ENCODE results near the gene N4BP3.
"Not testable (repeated sequence)": the region's sequence is repeated elsewhere in the genome, so short reads cannot be mapped to it uniquely, and the experiment has no call there.

N4BP3 gene, protein sequence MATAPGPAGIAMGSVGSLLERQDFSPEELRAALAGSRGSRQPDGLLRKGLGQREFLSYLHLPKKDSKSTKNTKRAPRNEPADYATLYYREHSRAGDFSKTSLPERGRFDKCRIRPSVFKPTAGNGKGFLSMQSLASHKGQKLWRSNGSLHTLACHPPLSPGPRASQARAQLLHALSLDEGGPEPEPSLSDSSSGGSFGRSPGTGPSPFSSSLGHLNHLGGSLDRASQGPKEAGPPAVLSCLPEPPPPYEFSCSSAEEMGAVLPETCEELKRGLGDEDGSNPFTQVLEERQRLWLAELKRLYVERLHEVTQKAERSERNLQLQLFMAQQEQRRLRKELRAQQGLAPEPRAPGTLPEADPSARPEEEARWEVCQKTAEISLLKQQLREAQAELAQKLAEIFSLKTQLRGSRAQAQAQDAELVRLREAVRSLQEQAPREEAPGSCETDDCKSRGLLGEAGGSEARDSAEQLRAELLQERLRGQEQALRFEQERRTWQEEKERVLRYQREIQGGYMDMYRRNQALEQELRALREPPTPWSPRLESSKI

DNA sequence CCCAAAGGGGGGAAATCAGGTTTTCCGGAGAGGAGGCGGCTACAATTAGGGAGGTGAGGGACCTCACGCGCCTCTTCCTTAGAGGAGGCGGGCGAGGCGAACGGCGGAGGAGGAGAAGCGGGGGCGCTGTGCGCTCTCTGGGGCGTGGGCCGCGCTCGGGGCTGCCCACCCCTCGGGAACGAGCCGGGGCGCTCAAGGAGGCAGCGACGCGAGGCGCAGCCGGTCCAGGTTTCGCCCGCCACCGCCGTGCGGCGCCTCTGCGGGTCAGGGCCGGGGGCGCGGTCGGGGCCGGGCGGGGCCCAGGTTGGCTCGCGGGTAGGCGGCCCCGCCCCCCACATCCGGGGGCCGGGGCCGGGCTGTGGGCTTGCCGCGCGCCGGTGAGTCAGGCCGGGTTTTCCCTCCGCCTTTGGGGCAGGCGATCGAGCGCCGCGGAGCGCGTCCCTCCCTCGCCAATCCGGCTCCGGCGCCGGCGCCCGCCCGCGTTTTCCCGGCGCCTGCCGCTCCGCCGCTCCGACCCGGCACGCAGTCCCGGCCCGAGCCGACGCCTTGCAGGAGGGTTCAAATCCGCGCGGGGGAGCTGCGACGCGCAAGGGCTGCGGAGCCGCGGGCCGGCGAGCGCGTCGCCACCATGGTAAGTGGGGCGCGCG, at the start of gene N4BP3:
N4BP3 (plus strand) TSS at position 392 of the 647 bp plus-strand sequence. CDS start 6,052 bp downstream, outside the sequence.
- peak within 1 kb of the TSS in 10 of 11 experiments; percentile 37 to 94 (median 74); a peak in 19 of 22 replicates for H3K27ac ChIP-seq
- H3K9me3 ChIP-seq (replicated peaks in 1 of 11): peaks cover 0 to 5% (median 0%) of the 10 kb centered on the region in 11 experiments; a peak in 1 of 22 replicates
- peaks cover 0 to 65% (median 0%) of the 10 kb centered on the region in 11 experiments; a peak in 6 of 22 replicates for H3K27me3 ChIP-seq
- peak within 1 kb of the TSS; percentile 96 to 100 (median 99) for H3K4me2 ChIP-seq
- peaks cover 0 to 52% (median 6%) of the 10 kb centered on the region in 11 experiments; a peak in 8 of 22 replicates for H4K20me1 ChIP-seq
- no peak for TF ChIP-seq Cebpa-rat (IDR thresholded peaks at IDR 0.05)
- peaks cover 57 to 74% (median 67%) of the 10 kb centered on the region in 10 experiments for H3K4me1 ChIP-seq
- peak within 1 kb of the TSS; percentile 54 to 80 (median 72) for H3K4me3 ChIP-seq
- no peaks in the 10 kb centered on the region for H3K36me3 ChIP-seq
- H3K9ac ChIP-seq: peak within 1 kb of the TSS; percentile 45 to 86 (median 79); a peak in 21 of 22 replicates

DNA sequence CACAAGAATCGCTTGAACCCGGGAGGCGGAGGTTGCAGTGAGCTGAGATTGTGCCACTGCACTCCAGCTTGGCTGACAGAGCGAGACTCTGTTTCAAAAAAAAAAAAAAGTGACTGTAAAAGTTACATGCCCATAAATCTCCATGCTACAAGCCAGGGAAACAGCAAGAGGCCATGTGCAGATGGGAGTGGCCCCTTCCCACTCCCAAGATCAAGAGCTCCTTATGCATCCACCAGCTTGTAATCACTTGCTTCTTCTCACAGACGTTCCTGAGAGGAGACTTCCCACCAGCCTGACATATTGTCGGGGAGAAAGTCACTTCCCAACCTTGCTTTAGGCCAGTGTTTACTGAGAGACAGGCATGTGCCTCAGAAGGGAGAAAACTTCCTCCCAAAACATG, 45.6 kb upstream of the N4BP3 start:
- no peak for TF ChIP-seq Cebpa-rat (IDR thresholded peaks at IDR 0.05)
- Histone ChIP-seq H3K27ac (no peak overlapping the region), H3K36me3 (no peaks in the 10 kb centered on the region), H3K9ac (peak overlapping the region in 2 of 11 experiments; percentile 32 to 35; a peak in 2 of 22 replicates), H4K20me1 (no peaks in the 10 kb centered on the region; a peak in 1 of 22 replicates), H3K4me3 (no peak overlapping the region), H3K4me2 (peak overlapping the region in 9 of 11 experiments; percentile 24 to 86 (median 60); a peak in 18 of 22 replicates), H3K4me1 (peaks cover 0 to 58% (median 37%) of the 10 kb centered on the region in 10 experiments; a peak in 16 of 20 replicates), H3K9me3 (replicated peaks in 1 of 11) (no peaks in the 10 kb centered on the region), H3K27me3 (peaks cover 0 to 8% (median 0%) of the 10 kb centered on the region in 11 experiments; a peak in 2 of 22 replicates)

DNA sequence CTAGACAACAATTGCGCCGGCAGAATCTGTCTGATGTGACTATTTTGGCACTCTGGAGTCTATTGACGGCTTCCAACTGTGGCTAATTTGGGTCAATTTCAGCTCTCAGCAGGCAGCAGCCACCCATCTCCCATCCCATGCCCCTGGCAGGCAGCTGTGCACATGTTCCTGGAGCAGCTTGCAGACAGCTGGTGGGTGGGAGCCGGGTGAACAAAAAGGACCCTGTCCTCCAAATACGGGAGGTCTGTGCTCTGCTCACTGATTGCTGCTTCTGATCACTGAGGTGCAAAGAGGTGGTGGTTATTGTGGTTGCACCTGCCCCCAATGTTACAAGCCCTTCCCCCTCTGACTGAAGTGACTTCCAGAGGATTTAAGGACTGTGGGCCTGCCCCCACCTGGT, 45.0 kb upstream of the N4BP3 start:
- H3K9me3 ChIP-seq (replicated peaks in 1 of 11): no peaks in the 10 kb centered on the region
- no peak for TF ChIP-seq Cebpa-rat (IDR thresholded peaks at IDR 0.05)
- peaks cover 0 to 57% (median 37%) of the 10 kb centered on the region in 10 experiments; a peak in 16 of 20 replicates for H3K4me1 ChIP-seq
- no peak overlapping the region for H3K4me3 ChIP-seq
- H3K27me3 ChIP-seq: peaks cover 0 to 8% (median 0%) of the 10 kb centered on the region in 11 experiments; a peak in 2 of 22 replicates
- no peaks in the 10 kb centered on the region; a peak in 1 of 22 replicates for H4K20me1 ChIP-seq
- 0 out of 22 replicates have a peak overlapping the region, but pooled peaks of 1 of the 11 experiments have one; percentile 35 for H3K9ac ChIP-seq
- peak overlapping the region in 9 of 11 experiments; percentile 24 to 86 (median 60); a peak in 18 of 22 replicates for H3K4me2 ChIP-seq
- no peaks in the 10 kb centered on the region for H3K36me3 ChIP-seq
- H3K27ac ChIP-seq: no peak overlapping the region

DNA sequence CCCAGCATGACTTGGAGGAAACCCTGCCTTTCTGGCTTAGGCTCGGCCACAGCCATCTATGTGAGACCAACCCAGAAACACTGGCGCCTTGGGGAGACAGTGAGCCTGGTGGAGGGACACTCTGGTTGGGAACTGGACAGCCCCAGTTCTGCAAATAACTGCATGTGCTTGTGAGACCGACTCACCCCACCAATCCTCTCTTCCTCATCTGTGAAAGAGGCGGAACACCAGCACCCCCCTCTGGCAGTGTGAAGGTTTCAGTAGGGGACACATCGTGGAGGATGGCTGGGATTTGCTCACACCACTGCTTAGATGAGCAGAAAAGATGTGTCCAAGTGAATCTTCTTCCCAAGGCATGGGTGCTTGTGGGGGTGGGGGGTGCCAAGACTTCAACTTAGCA, 43.4 kb upstream of the N4BP3 start:
- TF ChIP-seq Cebpa-rat (IDR thresholded peaks at IDR 0.05): no peak
- Histone ChIP-seq H3K36me3 (no peaks in the 10 kb centered on the region), H3K27ac (no peak overlapping the region), H3K4me1 (peaks cover 0 to 65% (median 45%) of the 10 kb centered on the region in 10 experiments; a peak in 16 of 20 replicates), H3K9me3 (replicated peaks in 1 of 11) (no peaks in the 10 kb centered on the region), H3K27me3 (peaks cover 0 to 8% (median 0%) of the 10 kb centered on the region in 11 experiments; a peak in 3 of 22 replicates), H3K9ac (no peak overlapping the region), H3K4me2 (peak overlapping the region in 3 of 11 experiments; percentile 62 to 86 (median 86); a peak in 7 of 22 replicates), H3K4me3 (no peak overlapping the region), H4K20me1 (no peaks in the 10 kb centered on the region; a peak in 1 of 22 replicates)

DNA sequence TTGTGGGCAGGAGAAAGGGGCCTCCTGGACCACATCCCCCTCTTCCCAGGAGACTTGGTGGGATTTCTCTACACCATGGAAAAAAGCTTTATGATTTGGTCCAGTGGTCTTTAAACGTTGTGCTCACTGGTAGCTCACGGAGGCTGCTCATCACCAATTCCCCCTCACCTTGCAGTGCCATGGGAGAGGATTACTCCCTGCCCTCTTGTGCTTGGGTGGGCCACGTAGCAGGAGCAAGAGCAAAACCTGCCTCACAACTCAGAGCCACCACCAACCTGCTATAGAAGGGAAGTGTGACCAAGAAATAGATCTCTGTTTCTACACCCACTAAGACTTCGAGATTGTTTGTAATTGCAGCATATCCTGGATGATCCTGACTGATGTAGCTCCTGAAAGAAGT, 42.2 kb upstream of the N4BP3 start:
- peaks cover 5 to 75% (median 55%) of the 10 kb centered on the region in 10 experiments; a peak in 17 of 20 replicates for H3K4me1 ChIP-seq
- no peaks in the 10 kb centered on the region for H3K9me3 ChIP-seq (replicated peaks in 1 of 11)
- H4K20me1 ChIP-seq: no peaks in the 10 kb centered on the region; a peak in 1 of 22 replicates
- no peak for TF ChIP-seq Cebpa-rat (IDR thresholded peaks at IDR 0.05)
- H3K36me3 ChIP-seq: no peaks in the 10 kb centered on the region
- H3K9ac ChIP-seq: no peak overlapping the region
- H3K27ac ChIP-seq: no peak overlapping the region
- peak overlapping the region in 7 of 11 experiments; percentile 3 to 86 (median 53); a peak in 12 of 22 replicates for H3K4me2 ChIP-seq
- H3K4me3 ChIP-seq: no peak overlapping the region
- H3K27me3 ChIP-seq: peaks cover 0 to 8% (median 0%) of the 10 kb centered on the region in 11 experiments; a peak in 4 of 22 replicates

DNA sequence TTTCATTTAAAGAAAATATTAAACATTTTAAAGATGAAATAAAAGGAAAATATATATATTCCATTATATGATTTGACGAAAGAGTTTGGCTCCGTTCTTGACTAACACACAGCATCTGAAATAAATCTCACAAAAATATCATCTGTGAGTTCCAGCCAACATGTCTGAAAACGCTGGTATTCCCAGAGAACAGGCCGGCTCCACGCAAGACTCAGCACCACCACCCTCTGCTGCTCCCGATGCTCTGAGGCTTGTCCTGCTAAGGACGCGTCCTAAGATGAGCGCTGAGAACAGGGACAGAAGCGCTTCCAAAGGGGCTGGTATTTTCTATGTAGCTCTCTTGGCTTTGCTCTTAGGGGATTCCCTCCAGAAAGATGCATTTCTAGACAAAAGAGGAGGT, 40.6 kb upstream of the N4BP3 start:
- H3K9me3 ChIP-seq (replicated peaks in 1 of 11): no peaks in the 10 kb centered on the region

DNA sequence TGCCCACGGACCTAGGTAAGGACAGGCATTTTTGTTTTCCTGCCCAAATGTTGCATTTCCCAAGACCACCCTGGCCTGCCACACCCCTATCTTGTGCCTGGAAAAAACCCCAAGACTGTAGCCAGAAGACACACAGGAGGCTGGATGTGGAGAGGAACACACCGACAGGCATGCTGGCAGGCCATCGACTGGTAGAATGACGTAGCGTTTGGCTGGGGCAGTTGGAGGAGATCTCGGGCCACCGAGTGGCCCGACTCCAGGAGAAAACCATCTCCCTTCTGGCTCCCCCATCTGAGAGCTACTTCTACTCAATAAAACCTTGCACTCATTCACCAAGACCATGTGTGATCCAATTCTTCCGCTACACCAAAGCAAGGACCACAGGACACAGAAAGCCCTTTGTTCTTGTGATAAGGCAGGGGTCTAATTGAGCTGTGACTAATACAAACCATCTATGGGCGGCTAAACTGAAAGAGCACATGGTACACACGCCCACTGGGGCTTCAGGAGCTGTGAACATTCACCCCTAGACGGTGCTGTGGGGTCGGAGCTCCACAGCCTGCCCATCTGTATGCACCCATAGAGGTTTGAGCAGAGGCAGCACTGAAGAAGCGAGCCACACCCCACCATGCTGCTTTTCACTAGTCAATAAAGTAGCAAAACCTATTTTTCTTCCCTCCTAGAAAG, 38.9 kb upstream of the N4BP3 start:
- Histone ChIP-seq H3K4me3 (no peak overlapping the region), H3K27ac (no peak overlapping the region), H3K4me2 (peak overlapping the region in 6 of 11 experiments; percentile 56 to 87 (median 80); a peak in 12 of 22 replicates), H4K20me1 (no peaks in the 10 kb centered on the region), H3K9ac (no peak overlapping the region), H3K27me3 (peaks cover 0 to 7% (median 0%) of the 10 kb centered on the region in 11 experiments; a peak in 2 of 22 replicates), H3K9me3 (replicated peaks in 1 of 11) (no peaks in the 10 kb centered on the region), H3K4me1 (peaks cover 9 to 60% (median 39%) of the 10 kb centered on the region in 10 experiments; a peak in 18 of 20 replicates), H3K36me3 (no peaks in the 10 kb centered on the region)
- no peak for TF ChIP-seq Cebpa-rat (IDR thresholded peaks at IDR 0.05)

More for the DNA sequence above, 40.6 kb upstream of the N4BP3 start:
- H4K20me1 ChIP-seq: no peaks in the 10 kb centered on the region; a peak in 1 of 22 replicates
- peaks cover 5 to 68% (median 42%) of the 10 kb centered on the region in 10 experiments; a peak in 17 of 20 replicates for H3K4me1 ChIP-seq
- no peak for TF ChIP-seq Cebpa-rat (IDR thresholded peaks at IDR 0.05)
- H3K36me3 ChIP-seq: no peaks in the 10 kb centered on the region
- no peak overlapping the region for H3K4me3 ChIP-seq
- H3K4me2 ChIP-seq: no peak overlapping the region
- H3K27ac ChIP-seq: no peak overlapping the region
- H3K27me3 ChIP-seq: peaks cover 0 to 8% (median 0%) of the 10 kb centered on the region in 11 experiments; a peak in 4 of 22 replicates
- H3K9ac ChIP-seq: no peak overlapping the region

DNA sequence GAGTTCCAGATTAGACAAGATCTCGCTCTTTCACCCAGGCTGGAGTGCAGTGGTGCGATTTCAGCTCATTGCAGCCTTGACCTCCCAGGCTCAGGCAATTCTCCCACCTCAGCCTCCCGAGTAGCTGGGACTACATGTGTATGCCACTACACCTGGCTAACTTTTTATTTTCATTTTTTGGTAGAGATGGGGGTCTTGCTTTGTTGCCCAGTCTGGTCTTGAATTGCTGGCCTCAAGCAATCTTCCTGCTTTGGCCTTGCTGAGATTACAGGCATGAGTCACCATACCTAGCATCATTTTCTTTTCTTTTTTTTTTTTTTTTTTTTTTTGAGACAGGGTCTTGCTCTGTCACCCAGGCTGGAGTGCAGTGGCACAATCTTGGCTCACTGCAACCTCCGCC, 36.4 kb upstream of the N4BP3 start:
- H3K4me1 ChIP-seq: peaks cover 9 to 44% (median 28%) of the 10 kb centered on the region in 10 experiments; a peak in 18 of 20 replicates
- not testable (repeated sequence) for H3K27ac ChIP-seq; H3K27me3 ChIP-seq; H3K9ac ChIP-seq; H3K36me3 ChIP-seq; H3K9me3 ChIP-seq (replicated peaks in 1 of 11); H3K4me3 ChIP-seq; H4K20me1 ChIP-seq
- 0 out of 22 replicates have a peak overlapping the region, but pooled peaks of 1 of the 11 experiments have one; percentile 80 for H3K4me2 ChIP-seq
